PC-3 (cell line): ENCODE data around the gene KRT79.

Source experiments
- CTCF ChIP-seq: fragments of 300-600 bp; sonication (generic); conservative IDR thresholded peaks from 2 replicates; pipeline ENCODE4 v1.5.1; 2017; ENCODE audit warnings: antibody characterized with exemption, low read depth, mild to moderate bottlenecking, low read length
- EZH2 ChIP-seq: fragments of 300-600 bp; sonication (generic); IDR thresholded peaks from one replicate; pipeline ENCODE4 v1.6.1; 2017; ENCODE audit warnings: antibody characterized with exemption, mild to moderate bottlenecking, low read length; ENCODE audit not compliant: unreplicated experiment

GRCh38 chr12:52815161-52815560 is 18.9 kb downstream of the KRT79 start:
- no peak for TF ChIP-seq EZH2
- TF ChIP-seq CTCF: no peak
